ENCODE data around the gene RSPO3. TPM values are rescaled to one million over a fixed set of nuclear protein-coding genes. Genes with fewer than 3 reads are reported as not detected.

RSPO3 gene
- polyA plus RNA-seq, 2 of the 4 experiments (the other 2 are of a cell fraction) = 32.4 to 128 TPM

DNA sequence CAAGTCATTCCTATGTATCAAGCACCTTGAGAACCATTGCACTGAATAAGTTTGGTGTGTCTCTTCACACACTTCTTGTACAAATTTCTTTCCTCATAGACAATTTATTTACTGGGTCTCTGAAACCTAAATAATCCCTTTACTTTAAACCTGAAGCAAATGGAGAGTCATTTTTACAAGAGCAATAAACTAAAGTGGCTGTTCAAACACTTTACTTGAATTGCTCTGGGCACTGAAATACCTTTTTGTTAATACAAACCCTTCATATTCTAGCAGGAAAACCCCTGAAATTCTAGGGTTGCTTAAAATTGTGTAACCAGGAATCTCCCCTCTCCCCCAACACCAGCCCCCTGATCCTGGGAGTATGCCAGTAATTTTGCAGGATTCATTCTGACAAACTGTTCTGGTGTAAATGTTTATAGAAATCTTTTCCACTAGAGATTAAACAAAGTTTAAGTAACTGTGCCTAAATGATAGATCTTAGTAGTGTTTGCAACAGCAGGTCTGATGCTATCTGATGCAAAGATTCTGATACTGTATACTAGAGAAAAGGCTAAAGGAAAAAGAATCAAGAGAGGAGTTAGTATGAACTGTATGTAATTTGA, 13.4 kb downstream of the RSPO3 start:
- Histone ChIP-seq H3K4me3 (no peak overlapping the region), H3K9me3 (no peaks in the 10 kb centered on the region), H3K27ac (peak overlapping the region; percentile 21 to 57; a peak in 4 of 6 replicates), H3K4me1 (peaks cover 86% of the 10 kb centered on the region), H3K4me2 (peak overlapping the region; percentile 92)
- FAIRE-seq (no peak), ATAC-seq (peak in 1 of 2 experiments; percentile 9; a peak in 2 of 6 replicates), DNase-seq (ENCODE audit: low read depth in 1 of 2, low spot score in 1 of 2) (no peak)
- TF ChIP-seq EHMT2 (IDR thresholded peaks at IDR 0.05; ENCODE audit: low read depth) (no peak), NPAS2 (CRISPR knock-in tag; IDR thresholded peaks at IDR 0.05; ENCODE audit: borderline replicate concordance) (no peak), ZC3H11A (IDR thresholded peaks at IDR 0.05) (no peak), KDM1A (IDR thresholded peaks at IDR 0.05; ENCODE audit: low read depth) (no peak), HEYL (CRISPR knock-in tag; IDR thresholded peaks at IDR 0.05) (no peak), ATOH8 (CRISPR knock-in tag; IDR thresholded peaks at IDR 0.05; ENCODE audit: low read depth) (no peak), TP53 (CRISPR knock-in tag; IDR thresholded peaks at IDR 0.05) (no peak), RARB (CRISPR knock-in tag; IDR thresholded peaks at IDR 0.05) (no peak), RNF2 (IDR thresholded peaks at IDR 0.05; ENCODE audit: borderline replicate concordance, low read depth) (no peak)
- ChIA-PET POLR2A (no interaction called here), CTCF (no interaction called here)

- TF ChIP-seq HDAC2 (IDR thresholded peaks at IDR 0.05) (no peak), ZSCAN20 (CRISPR knock-in tag; IDR thresholded peaks at IDR 0.05) (no peak), FOSB (CRISPR knock-in tag; IDR thresholded peaks at IDR 0.05) (no peak), PHF8 (IDR thresholded peaks at IDR 0.05; ENCODE audit: borderline replicate concordance, low read depth) (no peak)
- ChIA-PET CTCF (interaction anchor here (1.1 to 1.3 kb wide), 3 partner anchors 9 to 18 kb away, joined by 3 to 7 read pairs (median 3); no protein-coding TSS in a partner anchor), POLR2A (no interaction called here)
- FAIRE-seq (no peak), DNase-seq (ENCODE audit: low read depth in 1 of 2, low spot score in 1 of 2) (no peak), ATAC-seq (no peak)
- no peak overlapping the region for H3K4me3 ChIP-seq
- 0 out of 6 replicates have a peak overlapping the region, but pooled peaks of 1 of the 2 experiments have one; percentile 14 for H3K27ac ChIP-seq
- H3K9me3 ChIP-seq = no peaks in the 10 kb centered on the region
- H3K4me2 ChIP-seq = no peak overlapping the region; the same call in 2 of the 3 replicates
- 48% methylated on average over 1 of the region's 1 CpG for WGBS (ENCODE audit: missing lambda C conversion rate)
- H3K4me1 ChIP-seq = peaks cover 86% of the 10 kb centered on the region
Observed at GRCh38 chr6:127134136-127134535, 15.7 kb downstream of the RSPO3 start.

GRCh38 chr6:127136786-127137185, 18.3 kb downstream of the RSPO3 start:
- Histone ChIP-seq H3K9me3 (no peaks in the 10 kb centered on the region), H3K27ac (no peak overlapping the region), H3K4me3 (no peak overlapping the region), H3K4me1 (peaks cover 86% of the 10 kb centered on the region), H3K4me2 (peak overlapping the region; percentile 43; the same call in 2 of the 3 replicates)
- POLR2A ChIA-PET = no interaction called here
- ATAC-seq (no peak), DNase-seq (ENCODE audit: low read depth in 1 of 2, low spot score in 1 of 2) (no peak), FAIRE-seq (no peak)
- TF ChIP-seq TP53 (CRISPR knock-in tag; IDR thresholded peaks at IDR 0.05) = no peak
- no peak for TF ChIP-seq FOSL2 (IDR thresholded peaks at IDR 0.05)
- peak; percentile 21; the same call in 1 of the 2 replicates for TF ChIP-seq FOSL2 (CRISPR knock-in tag; IDR thresholded peaks at IDR 0.05)
- 68% methylated on average over 4 of the region's 4 CpGs for WGBS (ENCODE audit: missing lambda C conversion rate)
- CTCF ChIA-PET = no interaction called here

- Histone ChIP-seq H3K4me1 (peaks cover 65% of the 10 kb centered on the region), H3K4me2 (peak overlapping the region; percentile 74), H3K9me3 (no peaks in the 10 kb centered on the region), H3K4me3 (no peak overlapping the region), H3K27ac (peak overlapping the region; percentile 35 to 68; a peak in 4 of 6 replicates)
- TF ChIP-seq MAFK (IDR thresholded peaks at IDR 0.05; ENCODE audit: partially characterized antibody) (no peak), MAZ (IDR thresholded peaks at IDR 0.05; ENCODE audit: borderline replicate concordance, low read depth, low read length) (no peak), USF2 (IDR thresholded peaks at IDR 0.05) (no peak), EHMT2 (IDR thresholded peaks at IDR 0.05; ENCODE audit: low read depth) (no peak), NPAS2 (CRISPR knock-in tag; IDR thresholded peaks at IDR 0.05; ENCODE audit: borderline replicate concordance) (no peak), BHLHE40 (IDR thresholded peaks at IDR 0.05; ENCODE audit: low read depth, low read length) (no peak), EP300 (IDR thresholded peaks at IDR 0.05) (no peak), JUN (IDR thresholded peaks at IDR 0.05) (no peak), CHD4 (IDR thresholded peaks at IDR 0.05; ENCODE audit: borderline replicate concordance) (no peak)
- TF ChIP-seq, protein P1, sequence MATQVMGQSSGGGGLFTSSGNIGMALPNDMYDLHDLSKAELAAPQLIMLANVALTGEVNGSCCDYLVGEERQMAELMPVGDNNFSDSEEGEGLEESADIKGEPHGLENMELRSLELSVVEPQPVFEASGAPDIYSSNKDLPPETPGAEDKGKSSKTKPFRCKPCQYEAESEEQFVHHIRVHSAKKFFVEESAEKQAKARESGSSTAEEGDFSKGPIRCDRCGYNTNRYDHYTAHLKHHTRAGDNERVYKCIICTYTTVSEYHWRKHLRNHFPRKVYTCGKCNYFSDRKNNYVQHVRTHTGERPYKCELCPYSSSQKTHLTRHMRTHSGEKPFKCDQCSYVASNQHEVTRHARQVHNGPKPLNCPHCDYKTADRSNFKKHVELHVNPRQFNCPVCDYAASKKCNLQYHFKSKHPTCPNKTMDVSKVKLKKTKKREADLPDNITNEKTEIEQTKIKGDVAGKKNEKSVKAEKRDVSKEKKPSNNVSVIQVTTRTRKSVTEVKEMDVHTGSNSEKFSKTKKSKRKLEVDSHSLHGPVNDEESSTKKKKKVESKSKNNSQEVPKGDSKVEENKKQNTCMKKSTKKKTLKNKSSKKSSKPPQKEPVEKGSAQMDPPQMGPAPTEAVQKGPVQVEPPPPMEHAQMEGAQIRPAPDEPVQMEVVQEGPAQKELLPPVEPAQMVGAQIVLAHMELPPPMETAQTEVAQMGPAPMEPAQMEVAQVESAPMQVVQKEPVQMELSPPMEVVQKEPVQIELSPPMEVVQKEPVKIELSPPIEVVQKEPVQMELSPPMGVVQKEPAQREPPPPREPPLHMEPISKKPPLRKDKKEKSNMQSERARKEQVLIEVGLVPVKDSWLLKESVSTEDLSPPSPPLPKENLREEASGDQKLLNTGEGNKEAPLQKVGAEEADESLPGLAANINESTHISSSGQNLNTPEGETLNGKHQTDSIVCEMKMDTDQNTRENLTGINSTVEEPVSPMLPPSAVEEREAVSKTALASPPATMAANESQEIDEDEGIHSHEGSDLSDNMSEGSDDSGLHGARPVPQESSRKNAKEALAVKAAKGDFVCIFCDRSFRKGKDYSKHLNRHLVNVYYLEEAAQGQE (IDR thresholded peaks at IDR 0.05) = no peak
- WGBS (ENCODE audit: missing lambda C conversion rate) = 5% methylated on average over 4 of the region's 5 CpGs
- no peak for FAIRE-seq
- ChIA-PET POLR2A (no interaction called here), CTCF (no interaction called here)
- DNase-seq (ENCODE audit: low read depth in 1 of 2, low spot score in 1 of 2) = peak in 1 of 2 experiments; percentile 46
- ATAC-seq = peak in 1 of 2 experiments; percentile 74; a peak in 3 of 6 replicates
Observed at GRCh38 chr6:127146932-127147331, 28.5 kb downstream of the RSPO3 start.
